HCEC 1CT (cell line): ENCODE data around the gene BCLAF3.

Source experiments
- DNase-seq: peaks from one replicate; pipeline ENCODE4 v3.0.0-alpha.2; 2017

Gene BCLAF3

DNA sequence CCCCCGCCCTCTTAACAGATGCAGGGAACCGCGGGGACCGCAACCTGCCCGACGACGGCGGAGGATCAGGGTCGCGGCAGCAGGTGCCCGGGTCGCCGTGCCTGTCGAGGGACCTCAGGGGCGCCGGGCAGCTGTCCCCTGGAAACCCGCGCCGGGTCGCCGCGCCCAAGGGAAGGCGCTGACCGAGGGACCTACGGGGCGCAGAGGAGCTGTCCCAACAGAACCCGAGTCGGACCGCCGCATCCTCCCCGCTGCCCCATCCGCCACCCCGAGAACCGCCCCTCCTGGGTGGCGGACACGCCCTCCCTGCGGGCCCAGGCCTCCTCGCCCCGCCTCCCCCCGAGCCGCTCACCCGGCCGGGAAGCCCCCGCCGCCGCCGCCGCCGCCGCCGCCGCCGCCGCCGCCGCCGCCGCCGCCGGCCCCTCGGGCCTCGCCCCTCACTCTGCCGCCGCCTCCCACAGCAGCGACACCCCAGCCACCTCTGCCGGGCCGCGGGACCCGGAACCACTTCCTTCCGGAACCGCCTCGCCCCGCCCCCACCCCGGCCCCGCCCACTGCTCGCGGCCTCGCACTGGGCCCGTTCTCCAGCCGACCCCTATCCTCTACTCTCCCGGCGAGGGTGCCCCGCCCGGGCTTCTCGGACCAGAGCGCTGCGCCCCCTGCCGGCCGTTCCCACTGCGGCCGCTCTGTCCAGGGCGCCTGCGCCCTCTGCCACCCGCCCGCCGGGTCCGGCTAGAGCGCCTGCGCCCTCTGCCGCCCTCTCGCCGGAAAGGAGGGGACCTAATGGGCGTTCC, at the start of gene BCLAF3:
BCLAF3 (minus strand) TSS at position 506 of the 794 bp plus-strand sequence. CDS start 20,797 bp downstream, outside the sequence.
- peak; percentile 82 for DNase-seq

GRCh38 chrX:20038966-20039365, 48.1 kb upstream of the BCLAF3 start:
- DNase-seq = no peak

DNA sequence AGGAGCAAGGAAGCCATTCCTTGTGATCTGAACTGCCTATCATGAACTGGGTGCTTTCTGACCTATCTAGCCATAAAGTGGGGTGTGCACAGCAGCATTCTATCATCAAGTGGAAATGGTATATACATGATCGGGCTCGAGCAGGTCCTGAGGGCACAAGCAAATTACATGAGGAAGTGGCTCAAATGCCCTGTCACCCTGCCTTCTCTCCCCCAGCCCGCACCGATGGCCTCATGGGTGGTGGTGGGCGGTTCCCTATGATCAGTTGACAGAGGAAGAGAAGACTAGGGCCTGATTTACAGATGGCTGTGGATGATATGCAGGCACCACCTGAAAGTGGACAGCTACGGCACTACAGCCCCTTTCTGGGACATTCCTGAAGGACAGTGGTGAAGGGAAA, 46.3 kb upstream of the BCLAF3 start:
- no peak for DNase-seq

- DNase-seq = no peak
Observed at GRCh38 chrX:20032201-20032600, 41.3 kb upstream of the BCLAF3 start.

DNA sequence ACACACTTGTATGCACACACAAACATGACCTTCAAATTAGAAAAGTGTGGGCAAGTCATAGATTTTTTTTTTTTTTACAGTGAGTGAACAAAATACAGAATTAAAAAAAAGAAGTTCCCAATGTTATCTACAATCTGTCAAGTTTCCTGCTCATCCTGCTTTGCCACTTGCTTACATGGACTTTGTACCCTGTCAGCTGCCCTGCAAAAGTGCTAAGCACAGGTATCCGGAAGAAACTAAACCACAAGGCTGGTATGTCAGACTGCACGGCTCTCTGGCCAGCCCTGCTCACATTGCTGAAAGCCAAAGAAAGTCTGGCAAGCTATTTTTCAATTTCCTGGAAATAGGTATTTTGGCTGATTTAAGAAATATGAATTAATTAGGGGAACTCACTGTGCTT, 38.9 kb upstream of the BCLAF3 start:
- no peak for DNase-seq

- DNase-seq = no peak
Observed at GRCh38 chrX:20028588-20028987, 37.7 kb upstream of the BCLAF3 start.

- DNase-seq = peak; percentile 1
Observed at GRCh38 chrX:20026278-20026677, 35.4 kb upstream of the BCLAF3 start.

- DNase-seq = no peak
Observed at GRCh38 chrX:20019672-20020365, 29.0 kb upstream of the BCLAF3 start.

- DNase-seq = no peak
Observed at GRCh38 chrX:20016616-20016945, 25.7 kb upstream of the BCLAF3 start.

GRCh38 chrX:20015945-20016615, 25.2 kb upstream of the BCLAF3 start:
- DNase-seq = no peak

DNA sequence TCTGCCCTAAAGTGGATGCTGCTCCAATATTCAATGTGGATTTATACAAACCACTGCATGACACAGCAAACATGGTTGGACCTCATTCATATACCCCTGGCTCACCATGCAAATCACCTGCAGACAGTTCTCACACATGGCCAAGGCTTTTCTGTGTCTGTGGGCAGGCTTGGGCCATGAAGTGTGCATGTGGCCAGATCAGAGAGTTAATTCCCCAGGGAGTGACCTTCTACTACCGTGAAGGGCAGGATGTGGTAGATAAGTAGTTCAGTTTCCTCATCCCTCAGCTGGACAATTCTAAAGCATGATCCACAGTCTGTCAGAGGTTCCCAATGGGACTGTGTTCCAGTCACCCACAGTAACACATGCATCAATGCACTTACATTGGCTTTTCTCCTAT, 24.6 kb upstream of the BCLAF3 start:
- DNase-seq = no peak

- no peak for DNase-seq
Observed at GRCh38 chrX:20011608-20012007, 20.7 kb upstream of the BCLAF3 start.

DNA sequence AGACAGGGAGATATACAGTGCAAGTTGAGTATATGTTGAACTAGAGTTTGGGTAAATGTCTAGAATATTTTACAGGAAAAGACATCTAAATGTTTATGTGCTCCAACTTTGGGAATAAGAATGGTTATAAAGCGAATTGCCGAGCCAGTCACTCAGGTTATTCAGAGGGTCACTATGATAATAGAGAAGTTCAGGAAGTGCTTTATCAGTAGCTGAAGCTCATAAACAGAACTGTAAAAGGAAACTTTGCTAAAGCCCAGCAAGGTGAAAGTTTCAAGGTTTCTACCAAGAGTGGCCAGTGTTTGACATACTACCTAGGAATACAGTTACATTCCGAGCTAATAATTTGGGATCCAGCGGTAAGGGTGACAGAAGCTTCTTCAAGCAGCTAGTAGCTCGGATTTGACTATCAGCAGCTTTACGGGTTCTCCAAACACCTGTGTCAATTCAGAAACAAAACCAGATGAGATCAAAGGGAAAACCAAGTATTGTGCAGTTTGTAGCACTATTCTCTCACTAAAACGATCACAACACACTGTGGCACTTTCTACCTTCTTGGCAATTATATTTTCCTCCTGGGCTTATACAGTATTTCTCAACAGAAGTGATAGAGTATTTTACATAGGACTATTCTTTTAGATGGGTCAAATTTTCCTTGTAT, 17.2 kb upstream of the BCLAF3 start:
- no peak for DNase-seq

GRCh38 chrX:20005883-20006282, 15.0 kb upstream of the BCLAF3 start:
- DNase-seq = no peak

GRCh38 chrX:20001588-20001987, 10.7 kb upstream of the BCLAF3 start:
- no peak for DNase-seq

DNA sequence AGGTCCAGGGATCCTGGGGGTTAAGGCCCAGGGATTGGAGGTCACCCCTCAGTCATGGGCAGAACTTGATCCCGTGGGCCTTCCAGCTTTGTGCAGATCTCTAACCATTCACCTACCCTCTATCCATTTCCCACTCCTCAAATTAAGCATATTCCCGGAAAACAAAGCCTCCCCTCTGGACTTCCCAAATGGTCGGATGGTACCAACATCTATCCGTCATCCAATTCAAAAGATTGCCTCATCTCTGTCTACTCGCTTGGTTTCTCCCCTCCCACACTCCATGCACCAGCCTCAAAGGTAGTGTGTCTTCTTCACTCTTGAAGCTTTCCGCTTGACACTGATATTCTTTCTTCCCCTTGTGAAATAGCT, 473 bp upstream of the BCLAF3 start:
- no peak for DNase-seq

DNA sequence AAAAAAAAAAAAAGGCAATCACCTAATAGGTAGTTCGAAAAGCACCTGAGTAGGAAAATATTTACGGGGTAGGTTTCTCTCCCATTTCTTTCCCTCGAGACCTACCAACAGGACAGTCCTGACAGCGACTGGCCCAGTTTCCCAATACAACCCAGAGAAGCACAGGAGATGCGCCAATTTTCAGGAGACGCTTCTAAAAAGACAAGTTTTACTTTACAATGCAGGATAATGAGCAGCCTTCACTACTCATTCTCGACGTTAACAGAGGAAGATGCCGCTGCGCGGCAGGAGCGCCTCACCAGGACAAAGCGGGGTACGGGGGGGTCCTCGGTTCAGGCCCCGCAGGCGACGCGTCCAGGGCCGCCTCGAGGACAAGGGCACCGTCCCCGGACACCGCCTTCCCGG, 708 bp downstream of the BCLAF3 start:
- DNase-seq = peak; percentile 12

DNA sequence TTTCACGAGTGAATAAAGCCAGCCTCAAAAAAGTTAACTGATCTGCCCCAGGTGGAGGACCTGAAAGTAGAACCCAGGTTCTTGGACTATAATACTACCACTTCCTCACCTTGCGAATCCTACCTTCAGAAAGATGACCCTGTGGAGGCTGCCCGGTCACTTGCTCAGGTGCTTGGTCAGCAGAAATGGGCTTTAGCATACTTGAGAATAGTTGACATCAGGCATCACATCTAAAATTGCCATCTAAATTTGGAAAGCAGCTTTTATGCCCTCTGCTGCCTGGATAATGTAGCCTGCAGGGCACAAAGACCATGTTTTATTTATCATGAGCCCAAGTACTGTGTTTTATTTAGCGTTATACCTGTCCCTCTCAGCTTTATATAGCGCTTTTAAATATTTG, 3.0 kb downstream of the BCLAF3 start:
- no peak for DNase-seq

- DNase-seq = no peak
Observed at GRCh38 chrX:19986531-19986930, 4.3 kb downstream of the BCLAF3 start.

DNA sequence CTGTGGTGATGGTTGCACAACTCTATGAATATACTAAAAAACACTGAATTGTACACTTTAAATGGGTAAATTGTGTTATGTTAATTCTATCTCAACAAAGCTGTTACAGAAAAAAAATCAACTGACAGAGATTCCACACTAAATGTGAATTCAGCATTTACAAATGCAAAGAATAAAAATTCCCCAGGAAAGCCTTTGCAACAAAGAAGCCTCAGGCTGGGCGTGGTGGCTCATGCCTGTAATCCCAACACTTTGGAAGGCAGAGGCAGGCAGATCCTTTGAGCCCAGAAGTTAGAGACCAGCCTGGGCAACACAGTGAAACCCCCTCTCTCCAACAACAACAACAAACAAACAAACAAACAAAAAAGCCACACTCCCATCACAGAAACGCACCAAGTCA, 8.9 kb downstream of the BCLAF3 start:
- DNase-seq = no peak

GRCh38 chrX:19975845-19976244, 15.0 kb downstream of the BCLAF3 start:
- DNase-seq = no peak

GRCh38 chrX:19972984-19973383, 17.9 kb downstream of the BCLAF3 start:
- no peak for DNase-seq

GRCh38 chrX:19968276-19968675, 22.6 kb downstream of the BCLAF3 start:
- no peak for DNase-seq

DNA sequence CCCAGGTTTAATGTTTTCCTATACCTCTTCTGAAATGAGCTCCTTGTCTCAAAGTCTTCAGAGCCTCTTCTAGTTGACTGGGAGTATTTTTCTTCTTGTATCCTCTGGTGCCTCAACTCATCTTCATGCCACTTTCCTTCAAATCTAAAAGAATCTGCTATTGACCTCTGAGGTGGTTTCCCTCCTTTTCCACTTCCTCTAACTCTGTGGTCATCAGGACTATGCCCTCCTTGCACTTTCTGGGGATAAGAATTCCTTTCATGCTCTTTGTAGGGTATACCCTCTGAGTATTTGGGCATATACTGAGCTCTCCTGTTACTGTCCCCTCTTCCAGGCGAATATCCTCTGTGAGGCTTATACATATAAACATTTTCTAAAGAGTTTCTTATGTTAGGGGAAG, 24.8 kb downstream of the BCLAF3 start:
- no peak for DNase-seq
